HG03025 (cell line): ENCODE data around the gene GSTA1.
"Not testable (repeated sequence)": the region's sequence is repeated elsewhere in the genome, so short reads cannot be mapped to it uniquely, and the experiment has no call there.

Experiments
- ATAC-seq: cut with Tn5 transposase; IDR thresholded peaks from one replicate; pipeline ENCODE4 v1.9.1; 2021; ENCODE audit warnings: mild to moderate bottlenecking, moderate library complexity; ENCODE audit not compliant: unreplicated experiment, low FRiP score

GSTA1 gene

DNA sequence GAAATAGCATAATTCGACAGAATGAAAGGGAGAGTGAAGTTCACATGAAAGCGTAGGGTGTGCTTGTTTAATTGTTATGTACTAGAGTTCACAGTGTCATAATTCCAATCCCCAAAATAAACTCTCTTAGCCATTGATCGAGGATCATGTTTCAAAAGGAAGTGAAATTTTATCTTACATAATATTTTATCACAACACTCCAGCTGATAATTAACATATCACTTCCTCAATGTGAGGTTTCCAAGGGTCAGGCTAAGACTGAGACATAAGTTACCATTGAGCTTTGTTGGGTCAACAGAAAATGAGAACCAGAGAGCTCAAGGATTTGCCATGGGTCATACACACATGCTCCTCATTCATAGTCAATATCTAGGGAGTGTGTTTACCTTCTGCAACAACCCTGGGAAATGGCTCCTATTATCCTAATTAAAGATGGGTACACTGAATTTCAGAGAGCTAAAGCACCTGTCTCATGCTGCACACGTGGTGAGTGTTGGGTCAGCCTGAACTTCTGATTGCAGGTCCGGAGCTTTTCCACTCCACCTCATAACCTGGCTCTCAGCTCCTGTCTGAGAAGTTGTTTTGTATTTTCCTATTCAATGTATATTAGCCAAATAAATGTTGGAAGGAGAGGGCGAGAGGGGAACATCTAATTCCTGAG is 43.4 kb downstream of the GSTA1 start:
- no peak for ATAC-seq

GRCh38 chr6:52759085-52759484 is 44.5 kb downstream of the GSTA1 start:
- no peak for ATAC-seq

GRCh38 chr6:52757651-52758338 is 45.8 kb downstream of the GSTA1 start:
- ATAC-seq, result not testable (repeated sequence)

GRCh38 chr6:52754443-52754842 is 49.2 kb downstream of the GSTA1 start:
- no peak for ATAC-seq

GRCh38 chr6:52753137-52753536 is 50.5 kb downstream of the GSTA1 start:
- ATAC-seq, result not testable (repeated sequence)

- no peak for ATAC-seq
These were observed 51.3 kb downstream of the GSTA1 start for GRCh38 chr6:52752310-52752709.

- no peak for ATAC-seq
These were observed 54.0 kb downstream of the GSTA1 start for GRCh38 chr6:52749556-52750152.

DNA sequence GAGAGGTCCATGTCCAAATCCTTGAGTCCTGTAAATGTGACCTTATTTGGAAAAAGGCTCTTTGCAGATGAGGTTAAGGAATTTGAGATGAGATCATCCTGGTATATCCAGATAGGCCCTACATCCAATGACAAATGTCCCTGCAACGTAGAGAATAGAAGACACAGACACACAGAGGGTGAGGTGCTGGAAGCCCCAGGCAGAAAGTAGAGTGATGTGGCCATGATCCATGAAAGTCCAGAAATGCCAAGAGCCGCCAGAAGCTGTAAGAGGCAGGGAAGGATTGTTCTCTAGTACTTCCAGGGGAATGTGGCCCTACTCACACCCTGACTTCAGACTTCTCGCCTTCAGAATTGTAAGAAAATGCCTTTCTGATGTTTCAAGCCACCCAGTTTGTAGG is 56.3 kb downstream of the GSTA1 start:
- not testable (repeated sequence) for ATAC-seq

DNA sequence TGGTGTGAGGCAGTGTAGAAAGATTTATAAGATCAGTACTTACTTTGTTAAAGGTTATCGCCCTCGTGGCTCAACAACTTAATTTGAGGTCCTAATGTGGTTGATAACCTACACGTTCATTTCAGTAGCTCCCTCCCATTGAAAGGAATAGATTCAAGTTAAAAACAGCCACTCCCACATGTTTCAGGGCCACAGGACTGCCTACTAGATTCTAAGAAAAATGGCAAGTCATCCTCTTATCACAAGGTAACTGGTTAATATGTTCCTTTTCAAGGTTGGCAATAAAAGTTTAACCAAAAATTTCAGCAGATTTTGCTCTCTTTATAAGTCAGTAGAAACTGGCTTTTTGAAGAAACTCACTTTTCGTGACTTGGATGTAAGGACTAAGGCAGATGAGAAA is 57.4 kb downstream of the GSTA1 start:
- ATAC-seq, result no peak

DNA sequence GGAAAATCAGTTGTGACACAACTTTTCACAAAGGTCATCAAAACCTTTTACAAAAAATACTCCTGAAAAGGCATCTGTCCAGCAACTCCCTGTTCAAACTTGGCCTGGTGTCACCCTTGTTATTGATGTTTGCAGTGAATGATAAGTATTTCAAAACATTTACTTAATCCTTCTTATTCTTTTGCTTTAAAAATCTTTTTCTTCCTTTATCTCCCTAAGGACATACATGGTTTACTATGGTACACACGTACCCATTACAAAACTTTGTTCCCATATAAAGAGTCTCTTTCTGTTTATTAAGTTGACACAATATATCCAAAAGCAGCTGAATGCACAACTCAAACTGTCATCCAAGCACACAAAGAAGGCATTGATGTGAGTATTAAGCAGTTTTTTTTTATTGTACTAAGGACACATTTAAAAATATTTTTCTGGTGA is 57.8 kb downstream of the GSTA1 start:
- no peak for ATAC-seq

DNA sequence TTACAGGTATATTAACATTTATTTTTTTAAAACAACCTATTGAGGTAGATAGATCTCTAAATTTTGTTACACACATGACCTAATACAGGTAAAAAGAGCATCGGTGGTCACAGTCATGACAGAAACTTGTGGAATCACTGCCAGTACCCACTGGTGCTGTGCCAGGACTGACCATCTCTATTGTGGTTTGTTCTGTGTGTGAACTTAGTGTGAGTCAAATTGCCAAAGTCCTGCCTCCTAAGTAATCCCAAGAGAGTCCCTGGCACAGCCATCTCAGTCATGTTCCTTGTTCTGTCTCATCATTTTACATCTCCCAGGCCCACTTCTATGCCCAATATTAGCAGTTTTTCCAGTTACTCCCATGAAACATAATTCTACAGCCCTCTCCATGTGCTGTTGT is 61.7 kb downstream of the GSTA1 start:
- ATAC-seq, result no peak
